GM23248 (cell line): ENCODE results near the gene NEDD4L. TPM values are rescaled to one million over a fixed set of nuclear protein-coding genes. Genes with fewer than 3 reads are reported as not detected.

Source experiments
- DNase-seq: peaks from one replicate; pipeline ENCODE4 v3.0.0-alpha.2; 2015
- H2AFZ ChIP-seq: fragments of 200-600 bp; sonication (generic); 2 replicates; pipeline ENCODE4 v1.6.1; 2016; ENCODE audit warnings: antibody characterized with exemption
- H3F3A ChIP-seq: fragments of 200-600 bp; sonication (generic); 2 replicates; pipeline ENCODE4 v1.6.1; 2016; ENCODE audit warnings: mild to moderate bottlenecking, antibody characterized with exemption, mixed run types; ENCODE audit not compliant: insufficient read depth
- H3K27ac ChIP-seq: fragments of 200-600 bp; sonication (generic); 2 replicates; pipeline ENCODE4 v1.5.1; 2016; ENCODE audit warnings: mild to moderate bottlenecking
- H3K27me3 ChIP-seq: fragments of 200-600 bp; sonication (generic); replicated peaks from 2 replicates; pipeline ENCODE4 v1.6.1; 2016; ENCODE audit warnings: mild to moderate bottlenecking; ENCODE audit not compliant: insufficient read depth
- H3K36me3 ChIP-seq: fragments of 200-600 bp; sonication (generic); 2 replicates; pipeline ENCODE4 v1.6.1; 2016; ENCODE audit warnings: low read depth, mild to moderate bottlenecking
- H3K4me1 ChIP-seq: fragments of 200-600 bp; sonication (generic); 2 replicates; pipeline ENCODE4 v1.6.1; 2016; ENCODE audit warnings: mild to moderate bottlenecking; ENCODE audit not compliant: insufficient read depth
- H3K4me2 ChIP-seq: fragments of 200-600 bp; sonication (generic); one replicate; pipeline ENCODE4 v1.6.1; 2016; ENCODE audit warnings: mild to moderate bottlenecking; ENCODE audit not compliant: unreplicated experiment
- H3K4me3 ChIP-seq: fragments of 200-600 bp; sonication (generic); 2 replicates; pipeline ENCODE4 v1.5.1; 2016; ENCODE audit warnings: mild to moderate bottlenecking
- H3K79me2 ChIP-seq: fragments of 200-600 bp; sonication (generic); 2 replicates; pipeline ENCODE4 v1.6.1; 2016; ENCODE audit warnings: mild to moderate bottlenecking; ENCODE audit not compliant: insufficient read depth
- H3K9ac ChIP-seq: fragments of 200-600 bp; sonication (generic); 2 replicates; pipeline ENCODE4 v1.6.1; 2016; ENCODE audit warnings: mild to moderate bottlenecking
- H3K9me2 ChIP-seq: fragments of 200-600 bp; sonication (generic); 2 replicates; pipeline ENCODE4 v1.6.1; 2016; ENCODE audit warnings: mixed run types, mild to moderate bottlenecking, moderate library complexity; ENCODE audit not compliant: insufficient read depth
- H3K9me3 ChIP-seq: fragments of 200-600 bp; sonication (generic); one replicate; pipeline ENCODE4 v1.6.1; 2017; ENCODE audit warnings: low read depth
- H4K20me1 ChIP-seq: fragments of 200-600 bp; sonication (generic); 2 replicates; pipeline ENCODE4 v1.6.0; 2016; ENCODE audit not compliant: insufficient read depth
- EZH2 ChIP-seq: fragments of 200-600 bp; sonication (generic); IDR thresholded peaks from 2 replicates; pipeline ENCODE4 v1.6.1; 2018; ENCODE audit warnings: antibody characterized with exemption, mild to moderate bottlenecking; ENCODE audit not compliant: insufficient read depth, poor library complexity, severe bottlenecking
- EZH2phosphoT487 ChIP-seq: fragments of 200-600 bp; sonication (generic); IDR thresholded peaks from 2 replicates; pipeline ENCODE4 v1.6.1; 2018; ENCODE audit warnings: antibody characterized with exemption, moderate library complexity, mild to moderate bottlenecking, low read depth; ENCODE audit not compliant: insufficient read depth
- WGBS, 2 experiments: methylation state at CpG; one replicate each; pipeline ENCODE4 v1.1.6; 2015 to 2017; ENCODE audit warnings: low lambda C conversion rate in 2 of 2, low coverage in 1 of 2; ENCODE audit errors: missing lambda C conversion rate in 2 of 2; 5-methylcytosine and 5-hydroxymethylcytosine counted together
- in situ Hi-C: fragments of 300-500 bp; cut with MboI; formaldehyde crosslinking; loops from 2 replicates; pipeline ENCODE4 v1.15.0; 2020
- polyA plus RNA-seq: library from polyadenylated mRNA; unstranded; fragments of >200 nt; fragmentation: Nextera tagmentation; extraction: Ambion mirVana; gene quantifications from 2 replicates; pipeline ENCODE4 v1.2.1, GENCODE V29; 2016
- total RNA-seq: library from RNA; depleted of rRNA; stranded (reverse); fragments of >200 nt; shearing (Covaris generic); gene quantifications from 2 replicates; pipeline ENCODE4 v1.2.3, GENCODE V29; 2014

The NEDD4L gene
- total and polyA plus RNA-seq, 2 experiments from 2014 or later: 3.7 to 6.1 TPM

DNA sequence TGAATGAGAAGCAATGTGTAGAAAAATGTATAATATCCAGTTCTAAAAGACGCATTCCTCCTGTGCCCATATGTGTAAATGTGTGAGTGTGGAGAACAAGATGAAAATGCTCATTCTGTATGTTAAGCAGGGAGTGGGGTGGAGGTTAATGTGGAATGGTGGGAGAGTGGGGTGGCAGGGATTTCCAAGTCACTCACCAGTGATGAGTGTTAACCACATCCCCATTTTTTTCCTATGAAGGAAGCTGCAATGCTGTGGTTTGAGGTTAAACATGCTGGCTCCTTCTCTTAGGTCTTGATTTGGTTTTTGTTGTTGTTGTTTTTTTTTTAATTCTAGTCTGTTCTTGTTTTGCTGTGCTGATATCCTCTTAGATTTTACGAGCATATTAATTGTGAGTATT, 169.4 kb downstream of the NEDD4L start:
- H3K4me1 ChIP-seq: peaks cover 68% of the 10 kb centered on the region
- no peaks in the 10 kb centered on the region for H3K9me2 ChIP-seq
- TF ChIP-seq EZH2phosphoT487 (peak; percentile 90), EZH2 (no peak)
- no peaks in the 10 kb centered on the region for H3K9me3 ChIP-seq
- WGBS, 2 experiments: 32 to 54% methylated on average over 2 of the region's 2 CpGs
- H4K20me1 ChIP-seq: no peaks in the 10 kb centered on the region
- H3K27ac ChIP-seq: peak overlapping the region; percentile 88
- no peaks in the 10 kb centered on the region for H3K36me3 ChIP-seq
- peak overlapping the region; percentile 55 for H3K9ac ChIP-seq
- peak overlapping the region; percentile 30; the same call in 1 of the 2 replicates for H2AFZ ChIP-seq
- peaks cover 35% of the 10 kb centered on the region for H3F3A ChIP-seq
- in situ Hi-C loops: no loop called here
- 0 out of 2 replicates have a peak overlapping the region, but pooled peaks have one; percentile 17 for H3K4me3 ChIP-seq
- peak overlapping the region; percentile 47 for H3K4me2 ChIP-seq
- DNase-seq: peak; percentile 93
- no peaks in the 10 kb centered on the region for H3K79me2 ChIP-seq
- no peaks in the 10 kb centered on the region for H3K27me3 ChIP-seq

GRCh38 chr18:58215011-58215410, 171.0 kb downstream of the NEDD4L start:
- Histone ChIP-seq H3F3A (peaks cover 37% of the 10 kb centered on the region), H3K9ac (no peak overlapping the region), H3K9me2 (no peaks in the 10 kb centered on the region), H3K4me3 (no peak overlapping the region), H3K4me1 (peaks cover 57% of the 10 kb centered on the region), H2AFZ (no peak overlapping the region), H3K79me2 (no peaks in the 10 kb centered on the region), H4K20me1 (no peaks in the 10 kb centered on the region), H3K9me3 (no peaks in the 10 kb centered on the region), H3K27me3 (no peaks in the 10 kb centered on the region), H3K27ac (0 out of 2 replicates have a peak overlapping the region, but pooled peaks have one; percentile 88), H3K4me2 (no peak overlapping the region), H3K36me3 (no peaks in the 10 kb centered on the region)
- WGBS, 2 experiments: 82 to 86% methylated on average over 6 of the region's 6 CpGs
- TF ChIP-seq EZH2phosphoT487 (no peak), EZH2 (no peak)
- DNase-seq: no peak
- in situ Hi-C loops: no loop called here

GRCh38 chr18:58216071-58216481, 172.1 kb downstream of the NEDD4L start:
- no peak overlapping the region for H3K9ac ChIP-seq
- peaks cover 37% of the 10 kb centered on the region for H3F3A ChIP-seq
- H3K9me2 ChIP-seq: no peaks in the 10 kb centered on the region
- TF ChIP-seq EZH2: no peak
- no peak for TF ChIP-seq EZH2phosphoT487
- peak; percentile 59 for DNase-seq
- no peaks in the 10 kb centered on the region for H3K27me3 ChIP-seq
- H2AFZ ChIP-seq: peak overlapping the region; percentile 44; the same call in 1 of the 2 replicates
- in situ Hi-C loops: no loop called here
- no peak overlapping the region for H3K4me3 ChIP-seq
- no peaks in the 10 kb centered on the region for H3K79me2 ChIP-seq
- no peaks in the 10 kb centered on the region for H4K20me1 ChIP-seq
- no peaks in the 10 kb centered on the region for H3K9me3 ChIP-seq
- WGBS, 2 experiments: 20 to 33% methylated on average over 3 of the region's 3 CpGs
- H3K27ac ChIP-seq: no peak overlapping the region
- no peaks in the 10 kb centered on the region for H3K36me3 ChIP-seq
- H3K4me1 ChIP-seq: peaks cover 57% of the 10 kb centered on the region
- H3K4me2 ChIP-seq: peak overlapping the region; percentile 43

GRCh38 chr18:58217052-58217451, 173.0 kb downstream of the NEDD4L start:
- H3K4me1 ChIP-seq: peaks cover 66% of the 10 kb centered on the region
- H3F3A ChIP-seq: peaks cover 46% of the 10 kb centered on the region
- H4K20me1 ChIP-seq: no peaks in the 10 kb centered on the region
- H3K9me2 ChIP-seq: no peaks in the 10 kb centered on the region
- no peak overlapping the region for H3K27ac ChIP-seq
- no peaks in the 10 kb centered on the region for H3K27me3 ChIP-seq
- 84% methylated on average over 3 of the region's 3 CpGs for WGBS, 2 experiments
- H3K9me3 ChIP-seq: no peaks in the 10 kb centered on the region
- no peak overlapping the region for H3K9ac ChIP-seq
- TF ChIP-seq EZH2phosphoT487: no peak
- TF ChIP-seq EZH2: no peak
- H3K4me2 ChIP-seq: no peak overlapping the region
- H3K79me2 ChIP-seq: no peaks in the 10 kb centered on the region
- no peak for DNase-seq
- H2AFZ ChIP-seq: no peak overlapping the region
- H3K4me3 ChIP-seq: no peak overlapping the region
- in situ Hi-C loops: no loop called here
- no peaks in the 10 kb centered on the region for H3K36me3 ChIP-seq

- in situ Hi-C loops: no loop called here
- no peaks in the 10 kb centered on the region for H3K79me2 ChIP-seq
- no peaks in the 10 kb centered on the region for H3K9me2 ChIP-seq
- no peak overlapping the region for H3K9ac ChIP-seq
- 0 to 4% methylated on average over 1 of the region's 1 CpG for WGBS, 2 experiments
- H3K4me1 ChIP-seq: peaks cover 70% of the 10 kb centered on the region
- H3K27ac ChIP-seq: peak overlapping the region; percentile 14
- peak overlapping the region; percentile 5; the same call in 1 of the 2 replicates for H3K4me3 ChIP-seq
- DNase-seq: peak; percentile 72
- no peaks in the 10 kb centered on the region for H4K20me1 ChIP-seq
- H3K27me3 ChIP-seq: no peaks in the 10 kb centered on the region
- H3K4me2 ChIP-seq: peak overlapping the region; percentile 30
- H2AFZ ChIP-seq: no peak overlapping the region
- H3K36me3 ChIP-seq: no peaks in the 10 kb centered on the region
- no peak for TF ChIP-seq EZH2
- no peak for TF ChIP-seq EZH2phosphoT487
- no peaks in the 10 kb centered on the region for H3K9me3 ChIP-seq
- H3F3A ChIP-seq: peaks cover 54% of the 10 kb centered on the region
These were observed 174.1 kb downstream of the NEDD4L start for GRCh38 chr18:58218117-58218516.
